Fibroblast of the aortic adventitia (primary cell): ENCODE data around the gene COX10. TPM values are rescaled to one million over a fixed set of nuclear protein-coding genes. Genes with fewer than 3 reads are reported as not detected.

Source experiments
- DNase-seq: peaks from one replicate; pipeline ENCODE4 v3.0.0-alpha.2; 2010; ENCODE audit warnings: low read depth
- H3K4me3 ChIP-seq: 2 replicates; pipeline ENCODE4 v1.5.1; 2011; ENCODE audit warnings: low read depth, mild to moderate bottlenecking, control low read depth, low read length, moderate library complexity
- CTCF ChIP-seq: IDR thresholded peaks from 2 replicates; pipeline ENCODE4 v1.5.1; 2011; ENCODE audit warnings: mild to moderate bottlenecking, low read length, control low read depth, inconsistent platforms; ENCODE audit not compliant: insufficient read depth
- total RNA-seq: library from RNA; depleted of rRNA; stranded (reverse); fragments of >200 nt; gene quantifications from 2 replicates; pipeline ENCODE4 v1.2.3, GENCODE V29; 2012; ENCODE audit warnings: low replicate concordance

COX10 gene
- total RNA-seq, 1 donor: 19.2 TPM

DNA sequence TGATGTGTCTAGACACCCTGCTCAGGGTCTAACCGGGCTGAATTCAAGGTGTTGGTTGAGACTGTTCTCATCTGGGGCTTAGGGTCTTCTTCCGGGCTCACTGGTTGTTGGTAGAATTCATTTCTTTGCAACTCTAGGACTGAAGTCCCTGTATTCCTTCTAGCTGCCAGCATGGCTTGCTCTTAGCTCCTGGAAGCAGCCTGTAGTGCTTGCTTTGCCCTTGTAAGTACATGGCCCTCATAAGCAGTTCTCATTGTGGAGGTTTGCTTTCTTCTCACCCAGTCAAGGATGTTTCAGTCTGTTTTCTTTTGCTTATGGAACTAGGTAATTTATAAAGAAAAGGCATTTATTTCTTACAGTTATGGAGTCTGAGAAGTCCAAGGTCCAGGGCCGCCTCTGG, 26.3 kb downstream of the COX10 start:
- DNase-seq: no peak
- H3K4me3 ChIP-seq: no peak overlapping the region
- TF ChIP-seq CTCF: no peak

GRCh38 chr17:14098246-14098645, 28.9 kb downstream of the COX10 start:
- TF ChIP-seq CTCF: no peak
- no peak for DNase-seq
- no peak overlapping the region for H3K4me3 ChIP-seq

GRCh38 chr17:14101976-14102375, 32.7 kb downstream of the COX10 start:
- no peak for TF ChIP-seq CTCF
- no peak overlapping the region for H3K4me3 ChIP-seq
- DNase-seq: no peak

- no peak for TF ChIP-seq CTCF
- H3K4me3 ChIP-seq: no peak overlapping the region
- no peak for DNase-seq
These were observed 34.5 kb downstream of the COX10 start for GRCh38 chr17:14103836-14104235.

DNA sequence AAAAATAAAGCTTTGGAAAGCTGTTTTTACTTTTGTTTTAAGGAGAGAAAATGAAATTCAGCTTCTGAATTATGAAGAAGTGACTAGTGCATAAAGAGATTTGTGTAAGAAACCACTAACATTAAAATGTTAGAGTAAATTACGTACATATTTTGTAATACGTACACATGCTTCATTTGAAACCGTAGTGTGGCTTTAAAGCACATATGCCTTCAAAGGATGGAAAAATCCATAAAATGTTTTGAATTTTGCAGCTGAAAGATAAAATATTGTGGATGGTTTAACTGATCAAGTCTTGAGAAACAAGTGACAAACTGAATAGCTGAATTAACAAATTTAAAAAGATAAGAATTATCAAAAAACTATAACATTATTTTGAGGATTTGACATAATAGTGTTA, 35.4 kb downstream of the COX10 start:
- TF ChIP-seq CTCF: no peak
- no peak overlapping the region for H3K4me3 ChIP-seq
- DNase-seq: no peak

DNA sequence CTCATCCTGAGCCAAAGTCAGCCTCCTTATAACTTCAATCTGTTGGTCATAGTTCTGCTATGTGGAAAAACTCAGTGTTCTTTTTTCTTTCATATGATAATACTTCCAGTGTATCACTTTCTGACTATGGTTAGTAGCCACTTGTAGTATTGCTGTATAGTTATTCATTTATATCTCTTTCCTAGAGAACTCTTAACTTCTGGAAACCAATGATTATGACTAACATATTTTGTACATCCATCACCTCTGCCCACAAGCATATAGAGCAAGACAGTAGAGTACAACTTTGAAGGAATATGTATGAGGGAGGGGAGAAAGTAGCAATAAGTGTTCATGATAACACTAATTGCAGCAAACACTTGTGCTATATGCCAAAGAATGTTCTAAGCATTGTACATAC, 38.6 kb downstream of the COX10 start:
- no peak overlapping the region for H3K4me3 ChIP-seq
- no peak for DNase-seq
- TF ChIP-seq CTCF: no peak

DNA sequence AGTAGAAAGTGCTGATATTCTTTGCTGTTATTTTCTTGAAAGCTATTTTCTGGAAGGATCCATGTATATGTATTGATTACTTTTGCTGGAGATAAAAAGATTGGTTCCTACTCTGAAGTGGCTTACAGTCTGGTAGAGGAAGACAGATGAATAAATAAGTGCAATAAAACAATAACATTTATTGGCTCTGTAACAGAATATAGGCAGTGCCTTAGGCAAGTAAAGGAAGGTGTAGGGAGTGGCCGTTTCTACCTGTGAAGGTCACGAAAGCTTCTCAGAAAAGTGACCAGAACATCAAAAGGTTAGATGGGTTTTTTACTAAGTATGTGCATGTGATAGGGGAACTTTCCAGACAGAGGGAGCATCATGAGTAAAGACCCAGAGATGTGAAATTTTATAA, 43.1 kb downstream of the COX10 start:
- H3K4me3 ChIP-seq: no peak overlapping the region
- TF ChIP-seq CTCF: no peak
- DNase-seq: no peak
